Uterus (tissue), 2 donors: ENCODE data around the gene NECTIN1.

ENCODE experiments used
- CTCF ChIP-seq, 4 experiments: fragments of 200-600 bp in 2 of 4; fragments of 450-650 bp in 2 of 4; sonication (generic) in 2 of 4; IDR thresholded peaks; one replicate each; pipeline ENCODE4 v1.5.1; 2016 to 2019; ENCODE audit warnings: antibody characterized with exemption in 4 of 4, mild to moderate bottlenecking in 2 of 4, moderate library complexity in 1 of 4
- POLR2A ChIP-seq, 2 donors: fragments of 450-650 bp; IDR thresholded peaks; one replicate each; pipeline ENCODE4 v1.6.1; 2016; ENCODE audit warnings: antibody characterized with exemption in 2 of 2, mild to moderate bottlenecking in 1 of 2, moderate library complexity in 1 of 2

- TF ChIP-seq POLR2A (IDR thresholded peaks at IDR 0.05) (no peak), CTCF (IDR thresholded peaks at IDR 0.05) (no peak)
Observed at GRCh38 chr11:119614222-119615002, 114.6 kb downstream of the NECTIN1 start.
